PC-9 (cell line): ENCODE measurements around the gene E2F1.

Source experiments
- CTCF ChIP-seq: fragments of 200-600 bp; sonication (generic); conservative IDR thresholded peaks from 2 replicates; pipeline ENCODE4 v1.6.1; 2017; ENCODE audit warnings: mixed run types, antibody characterized with exemption, mild to moderate bottlenecking, moderate library complexity
- EZH2 ChIP-seq: fragments of 200-600 bp; sonication (generic); IDR thresholded peaks from 2 replicates; pipeline ENCODE4 v1.8.0; 2017; ENCODE audit warnings: antibody characterized with exemption, low read depth

- TF ChIP-seq CTCF (no peak), EZH2 (no peak)
Measured at GRCh38 chr20:33647603-33648395, 38.4 kb downstream of the E2F1 start.
